Smooth muscle cell (in vitro differentiated cells): ENCODE data around the gene DHRS1. TPM values are rescaled to one million over a fixed set of nuclear protein-coding genes. Genes with fewer than 3 reads are reported as not detected.

ENCODE experiments used
- DNase-seq: peaks from one replicate; lab custom pipeline; 2025; ENCODE audit not compliant: unreplicated experiment; lab: John Stamatoyannopoulos, UW
- H2AFZ ChIP-seq: fragments of 200-600 bp; sonication (generic); 2 replicates; pipeline ENCODE4 v1.6.0; 2016; ENCODE audit warnings: antibody characterized with exemption, low read depth, mild to moderate bottlenecking
- H3F3A ChIP-seq: fragments of 200-600 bp; sonication (generic); 2 replicates; pipeline ENCODE4 v1.6.0; 2017; ENCODE audit warnings: antibody characterized with exemption, low read depth
- H3K27ac ChIP-seq: fragments of 200-600 bp; sonication (generic); 2 replicates; pipeline ENCODE4 v1.5.1; 2016; ENCODE audit warnings: low read depth, mild to moderate bottlenecking
- H3K27me3 ChIP-seq: fragments of 200-600 bp; sonication (generic); 2 replicates; pipeline ENCODE4 v1.6.1; 2016; ENCODE audit warnings: low read depth, mild to moderate bottlenecking
- H3K36me3 ChIP-seq: fragments of 200-600 bp; sonication (generic); 2 replicates; pipeline ENCODE4 v1.5.1; 2016; ENCODE audit warnings: low read depth
- H3K4me1 ChIP-seq: fragments of 200-600 bp; sonication (generic); 2 replicates; pipeline ENCODE4 v1.5.1; 2016; ENCODE audit warnings: low read depth
- H3K4me2 ChIP-seq: fragments of 200-600 bp; sonication (generic); 2 replicates; pipeline ENCODE4 v1.6.0; 2016; ENCODE audit warnings: mild to moderate bottlenecking
- H3K4me3 ChIP-seq: fragments of 200-600 bp; sonication (generic); 2 replicates; pipeline ENCODE4 v1.5.1; 2016; ENCODE audit warnings: mild to moderate bottlenecking
- H3K79me2 ChIP-seq: fragments of 200-600 bp; sonication (generic); 2 replicates; pipeline ENCODE4 v1.6.0; 2016; ENCODE audit warnings: low read depth, mild to moderate bottlenecking
- H3K9ac ChIP-seq: fragments of 200-600 bp; sonication (generic); 2 replicates; pipeline ENCODE4 v1.6.0; 2016; ENCODE audit warnings: low read depth
- H3K9me3 ChIP-seq: fragments of 200-600 bp; sonication (generic); replicated peaks from 2 replicates; pipeline ENCODE4 v1.5.1; 2016; ENCODE audit warnings: low read depth
- H4K20me1 ChIP-seq: fragments of 200-600 bp; sonication (generic); 2 replicates; pipeline ENCODE4 v1.6.0; 2016; ENCODE audit warnings: low read depth
- CTCF ChIP-seq: fragments of 200-600 bp; sonication (generic); IDR thresholded peaks from 2 replicates; pipeline ENCODE4 v1.5.1; 2017; ENCODE audit warnings: borderline replicate concordance, mild to moderate bottlenecking, antibody characterized with exemption; ENCODE audit not compliant: insufficient read depth, poor library complexity, severe bottlenecking
- WGBS: methylation state at CpG from one replicate; pipeline ENCODE4 v1.1.7; 2016; ENCODE audit warnings: low lambda C conversion rate; 5-methylcytosine and 5-hydroxymethylcytosine counted together
- polyA plus RNA-seq: library from polyadenylated mRNA; unstranded; fragments of >200 nt; fragmentation: Nextera tagmentation; extraction: Ambion mirVana; gene quantifications from 2 replicates; pipeline ENCODE4 v1.2.1, GENCODE V29; 2016
- total RNA-seq: library from RNA; depleted of rRNA; stranded (reverse); fragments of >200 nt; gene quantifications from 2 replicates; pipeline ENCODE4 v1.2.3, GENCODE V29; 2014

Gene DHRS1
- total and polyA plus RNA-seq, 2 experiments from 2014 or later = 22.5 to 25.2 TPM

- no peak overlapping the region for H3K4me3 ChIP-seq
- no peaks in the 10 kb centered on the region for H3F3A ChIP-seq
- DNase-seq = no peak
- no peak overlapping the region for H3K27ac ChIP-seq
- no peaks in the 10 kb centered on the region for H3K79me2 ChIP-seq
- H3K27me3 ChIP-seq = no peaks in the 10 kb centered on the region
- H3K4me1 ChIP-seq = no peaks in the 10 kb centered on the region
- no peaks in the 10 kb centered on the region for H3K9me3 ChIP-seq
- H3K9ac ChIP-seq = no peak overlapping the region
- no peak for TF ChIP-seq CTCF
- no peaks in the 10 kb centered on the region for H4K20me1 ChIP-seq
- 95% methylated on average over 14 of the region's 14 CpGs for WGBS
- H2AFZ ChIP-seq = no peak overlapping the region
- no peaks in the 10 kb centered on the region for H3K36me3 ChIP-seq
- no peak overlapping the region for H3K4me2 ChIP-seq
These were observed 29.6 kb downstream of the DHRS1 start for GRCh38 chr14:24269910-24270536.

DNA sequence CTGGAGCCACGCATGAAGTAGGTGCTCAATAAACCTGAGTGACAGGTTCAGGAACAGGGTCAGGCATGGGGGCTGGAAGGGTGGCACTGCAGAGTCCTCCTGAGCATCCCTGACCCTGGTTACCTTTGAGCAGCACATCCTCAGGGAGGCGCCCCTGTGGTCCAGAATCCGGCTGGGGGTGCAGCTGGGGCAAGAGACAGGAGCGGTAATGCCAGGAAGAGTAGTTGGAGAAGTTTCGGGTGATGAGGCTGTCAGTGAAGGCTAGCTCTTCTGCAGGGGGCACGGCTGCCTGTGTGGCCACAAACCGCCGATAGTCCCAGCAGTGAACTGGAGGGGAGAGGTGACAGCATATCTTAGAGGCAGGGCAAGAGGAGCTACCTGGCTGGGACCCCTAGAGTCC, 30.2 kb downstream of the DHRS1 start:
- Histone ChIP-seq H2AFZ (no peak overlapping the region), H3K9me3 (no peaks in the 10 kb centered on the region), H3K36me3 (no peaks in the 10 kb centered on the region), H3F3A (no peaks in the 10 kb centered on the region), H3K27ac (no peak overlapping the region), H3K4me3 (no peak overlapping the region), H3K27me3 (no peaks in the 10 kb centered on the region), H3K79me2 (no peaks in the 10 kb centered on the region), H3K4me2 (no peak overlapping the region), H4K20me1 (no peaks in the 10 kb centered on the region), H3K4me1 (no peaks in the 10 kb centered on the region), H3K9ac (no peak overlapping the region)
- TF ChIP-seq CTCF = no peak
- 96% methylated on average over 8 of the region's 8 CpGs for WGBS
- no peak for DNase-seq

- Histone ChIP-seq H2AFZ (no peak overlapping the region), H4K20me1 (no peaks in the 10 kb centered on the region), H3F3A (no peaks in the 10 kb centered on the region), H3K79me2 (no peaks in the 10 kb centered on the region), H3K4me1 (no peaks in the 10 kb centered on the region), H3K4me3 (no peak overlapping the region), H3K9ac (no peak overlapping the region), H3K4me2 (no peak overlapping the region), H3K36me3 (no peaks in the 10 kb centered on the region), H3K27me3 (no peaks in the 10 kb centered on the region), H3K27ac (no peak overlapping the region), H3K9me3 (no peaks in the 10 kb centered on the region)
- 93% methylated on average over 9 of the region's 9 CpGs for WGBS
- no peak for DNase-seq
- TF ChIP-seq CTCF = no peak
These were observed 31.4 kb downstream of the DHRS1 start for GRCh38 chr14:24268225-24268624.

DNA sequence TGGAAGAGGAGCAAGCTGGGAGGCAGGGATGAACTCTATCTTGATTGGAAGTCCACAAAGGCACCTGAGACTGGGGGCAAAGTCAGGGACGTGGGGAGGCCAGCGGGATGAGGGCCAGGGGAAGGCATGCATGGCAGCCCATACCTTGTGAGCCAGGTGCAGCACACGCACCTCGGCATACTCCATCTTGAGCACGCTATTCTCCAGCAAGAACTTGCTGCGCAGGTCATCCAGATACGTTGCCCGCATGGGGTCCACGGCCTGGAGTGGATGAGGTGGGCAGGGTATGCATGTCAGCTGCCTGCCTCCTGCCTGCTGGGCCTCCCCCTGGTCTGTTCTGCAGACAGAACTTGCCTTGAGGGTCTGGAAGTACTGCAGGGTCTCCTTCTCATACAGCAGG, 32.1 kb downstream of the DHRS1 start:
- WGBS = 98% methylated on average over 9 of the region's 9 CpGs
- no peaks in the 10 kb centered on the region for H3F3A ChIP-seq
- H3K9me3 ChIP-seq = no peaks in the 10 kb centered on the region
- no peaks in the 10 kb centered on the region for H3K27me3 ChIP-seq
- no peak overlapping the region for H3K4me3 ChIP-seq
- H3K4me1 ChIP-seq = no peaks in the 10 kb centered on the region
- no peaks in the 10 kb centered on the region for H3K36me3 ChIP-seq
- H3K79me2 ChIP-seq = no peaks in the 10 kb centered on the region
- no peak overlapping the region for H3K27ac ChIP-seq
- DNase-seq = no peak
- H2AFZ ChIP-seq = no peak overlapping the region
- TF ChIP-seq CTCF = no peak
- no peaks in the 10 kb centered on the region for H4K20me1 ChIP-seq
- no peak overlapping the region for H3K4me2 ChIP-seq
- no peak overlapping the region for H3K9ac ChIP-seq
